RPMI8226 (cell line): ENCODE measurements around the gene THBD.
"Not testable (repeated sequence)": the region's sequence is repeated elsewhere in the genome, so short reads cannot be mapped to it uniquely, and the experiment has no call there.

Source experiments
- DNase-seq: peaks from one replicate; pipeline ENCODE4 v3.0.0-alpha.2; 2015

THBD gene

DNA sequence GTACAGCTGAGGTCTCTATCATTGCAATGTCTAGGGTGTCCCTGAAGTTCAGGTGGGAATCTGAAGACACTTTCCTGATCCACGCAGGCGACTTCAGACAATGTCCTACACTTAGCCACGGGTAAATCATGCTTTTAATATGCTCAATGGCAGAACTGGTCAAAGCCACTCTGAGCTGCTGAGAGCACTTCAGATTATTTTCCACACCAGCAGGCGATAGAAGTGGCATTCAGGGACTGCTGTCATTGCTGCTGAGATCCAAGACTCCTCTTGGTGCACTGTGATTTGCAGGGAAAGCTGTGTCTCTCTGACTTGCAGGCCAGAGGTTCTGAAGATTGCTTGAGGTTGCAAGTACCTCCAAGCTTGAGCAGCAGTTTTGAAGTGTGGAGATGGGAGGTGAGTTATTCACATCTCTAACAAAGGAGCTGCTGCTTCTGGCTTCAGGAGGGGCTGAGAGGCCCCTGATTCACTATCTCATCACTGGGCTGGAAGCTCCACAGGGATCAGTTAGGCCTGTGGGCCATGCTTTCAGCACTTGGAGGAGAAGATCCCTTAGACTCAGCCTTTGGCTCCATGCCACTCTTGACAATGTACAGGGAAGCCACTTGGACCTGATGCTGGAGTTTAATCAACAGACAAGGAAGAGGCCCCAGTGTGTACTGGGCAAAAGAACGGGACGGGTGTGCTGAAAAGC is 17.3 kb downstream of the THBD start:
- DNase-seq: no peak

GRCh38 chr20:23031346-23031745 is 18.1 kb downstream of the THBD start:
- DNase-seq: no peak

DNA sequence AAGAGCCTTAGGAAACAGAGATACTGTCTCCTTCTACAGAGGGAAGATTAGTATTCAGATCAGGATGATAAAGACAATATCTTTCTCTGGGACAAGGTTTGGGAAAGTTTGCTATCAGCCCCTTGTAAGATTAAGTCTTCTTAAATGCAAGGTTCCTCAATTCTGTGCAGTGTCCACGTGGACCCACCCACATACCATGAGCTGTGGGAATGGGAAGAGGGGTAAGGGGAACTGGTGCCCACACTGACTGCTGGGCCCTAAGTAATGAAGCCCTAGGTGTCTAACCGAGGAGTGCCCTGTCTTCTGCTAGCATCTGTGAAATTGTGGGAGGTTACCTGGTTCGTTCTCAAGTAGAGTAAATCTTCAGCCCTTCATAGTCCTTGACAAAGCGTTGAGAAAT is 20.1 kb downstream of the THBD start:
- DNase-seq: no peak

DNA sequence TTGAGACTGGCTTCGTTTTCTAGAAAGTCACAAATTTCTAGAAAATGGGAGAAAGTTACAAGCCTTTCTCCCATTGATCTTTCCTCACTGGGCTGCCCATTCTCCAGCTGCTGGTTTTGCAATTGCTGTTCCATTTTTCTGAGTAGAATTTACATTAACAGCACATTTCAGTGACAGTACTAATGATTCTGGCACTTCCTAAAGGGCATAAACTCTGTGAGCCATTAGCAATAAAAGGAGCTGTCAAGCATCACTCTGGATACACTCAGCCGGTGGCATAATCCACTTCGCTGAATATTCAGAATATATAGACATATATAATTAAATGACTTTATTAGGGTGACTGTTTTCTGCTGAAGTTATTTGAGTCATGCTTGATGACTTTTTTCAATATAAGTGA is 21.1 kb downstream of the THBD start:
- no peak for DNase-seq

- DNase-seq: no peak
Observed at GRCh38 chr20:23027721-23028120, 21.8 kb downstream of the THBD start.

DNA sequence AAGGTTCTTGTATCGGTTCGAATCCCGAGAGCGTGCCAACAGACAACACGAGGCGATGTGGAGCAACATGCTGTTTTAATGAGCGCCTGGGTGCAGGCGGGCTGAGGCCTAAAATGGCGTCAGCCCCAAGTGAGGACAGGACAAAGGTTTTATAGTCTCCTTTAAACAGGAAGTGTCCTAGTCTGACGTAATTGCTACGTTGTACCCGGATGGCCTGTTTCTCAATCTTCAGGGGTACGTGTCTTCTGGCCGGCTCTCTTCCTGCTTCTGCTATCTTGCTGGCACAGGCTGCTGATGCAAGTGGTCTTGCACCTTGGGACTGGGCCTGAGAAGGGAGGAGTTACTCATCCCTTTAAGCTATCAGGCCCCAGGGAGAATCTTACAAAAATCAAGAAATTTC is 24.0 kb downstream of the THBD start:
- DNase-seq: not testable (repeated sequence)

GRCh38 chr20:23024701-23025100 is 24.8 kb downstream of the THBD start:
- no peak for DNase-seq

DNA sequence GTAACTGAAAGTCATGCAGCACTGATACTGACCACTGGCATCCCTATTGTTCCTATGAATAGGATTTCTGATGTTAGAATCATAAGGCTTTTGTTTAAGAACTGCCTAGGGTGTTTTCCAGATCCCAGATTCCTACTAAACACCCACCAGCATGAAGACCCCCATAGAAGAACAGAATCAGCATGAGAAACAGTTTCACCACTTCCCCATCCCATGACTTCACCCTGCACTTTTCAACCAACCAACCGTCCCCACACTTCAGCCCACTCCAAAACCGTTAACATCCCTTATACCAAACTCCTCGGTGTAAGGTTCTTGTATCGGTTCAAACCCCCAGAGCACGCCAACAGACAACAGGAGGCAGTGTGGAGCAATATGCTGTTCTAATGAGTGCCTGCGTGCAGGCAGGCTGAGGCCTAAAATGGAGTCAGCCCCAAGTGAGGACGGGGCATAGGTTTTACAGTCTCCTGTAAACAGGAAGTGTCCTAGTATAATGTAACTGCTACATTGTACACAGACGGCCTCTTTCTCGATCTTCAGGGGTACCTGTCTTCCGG is 25.8 kb downstream of the THBD start:
- DNase-seq: peak; percentile 13

- DNase-seq: no peak
Observed at GRCh38 chr20:23022849-23023248, 26.6 kb downstream of the THBD start.

- no peak for DNase-seq
Observed at GRCh38 chr20:23021951-23022350, 27.5 kb downstream of the THBD start.

- no peak for DNase-seq
Observed at GRCh38 chr20:23021541-23021940, 27.9 kb downstream of the THBD start.

DNA sequence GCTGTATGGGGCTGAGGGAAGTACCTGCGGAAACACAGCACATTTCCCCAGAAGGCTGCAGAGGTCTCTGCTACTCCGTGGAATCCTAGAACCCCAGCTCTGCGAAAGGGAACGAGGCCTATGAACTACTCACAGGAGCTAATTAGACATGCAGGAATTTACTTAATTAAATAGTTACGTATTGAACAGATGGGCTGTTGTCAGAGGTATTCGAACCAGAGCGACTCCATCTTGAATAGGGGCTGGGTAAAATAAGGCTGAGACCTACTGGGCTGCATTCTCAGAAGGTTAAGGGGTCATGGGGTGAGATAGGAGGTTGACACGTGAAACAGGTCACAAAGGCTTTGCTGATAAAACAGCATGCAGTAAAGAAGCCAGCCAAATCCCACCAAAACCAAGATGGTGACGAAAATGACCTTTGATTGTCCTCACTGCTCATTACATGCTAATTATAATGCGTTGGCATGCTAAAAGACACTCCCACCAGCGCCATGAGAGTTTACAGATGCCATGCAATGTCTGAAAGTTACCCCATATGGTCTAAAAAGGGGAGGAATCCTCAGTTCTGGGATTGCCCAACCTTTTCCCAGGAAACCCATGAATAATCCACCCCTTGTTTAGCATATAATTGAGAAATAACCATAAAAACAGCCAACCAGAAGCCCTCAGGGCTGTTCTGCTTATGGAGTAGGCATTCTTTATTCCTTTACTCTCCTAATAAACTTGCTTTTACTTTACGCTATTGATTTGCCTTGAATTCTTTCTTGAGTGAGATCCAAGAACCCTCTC is 29.0 kb downstream of the THBD start:
- DNase-seq: no peak

DNA sequence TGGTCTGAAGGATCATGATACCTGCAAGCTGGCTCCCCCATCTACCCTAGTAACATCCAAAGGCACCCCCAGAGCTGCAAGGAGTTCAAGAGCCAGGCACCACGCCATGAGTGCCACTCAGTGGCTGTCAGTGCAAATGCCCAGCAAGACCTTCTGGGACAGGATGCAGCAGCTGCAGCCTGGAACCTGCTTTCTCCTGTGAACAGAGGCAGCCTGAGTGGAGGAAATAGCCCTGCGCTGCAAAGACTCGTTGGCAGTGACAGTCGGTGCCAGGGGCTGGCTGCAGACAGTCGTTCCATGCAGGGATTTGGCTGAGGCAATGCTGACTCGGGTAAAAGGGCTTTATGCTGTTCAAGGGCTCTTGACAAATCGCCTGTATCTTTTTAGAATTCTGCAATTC is 30.1 kb downstream of the THBD start:
- DNase-seq: peak; percentile 28

DNA sequence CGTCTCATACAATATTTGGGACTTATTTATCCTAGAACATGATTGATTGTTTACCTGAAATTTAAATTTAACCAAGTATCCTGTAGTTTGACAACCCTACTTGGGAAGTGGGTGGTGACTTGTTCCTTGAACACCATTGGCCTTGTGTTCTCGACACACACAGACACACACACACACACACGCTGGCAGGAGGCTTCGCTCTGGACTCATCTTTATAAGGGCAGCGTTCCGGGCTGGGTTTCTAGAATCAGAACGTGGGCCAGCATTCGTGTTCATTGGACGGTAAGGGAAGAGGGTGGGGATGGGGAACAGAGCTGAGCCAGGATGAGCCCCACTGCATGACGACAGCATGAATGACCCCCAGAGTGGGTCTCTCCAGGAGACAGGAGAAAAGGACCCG is 30.5 kb downstream of the THBD start:
- DNase-seq: no peak

DNA sequence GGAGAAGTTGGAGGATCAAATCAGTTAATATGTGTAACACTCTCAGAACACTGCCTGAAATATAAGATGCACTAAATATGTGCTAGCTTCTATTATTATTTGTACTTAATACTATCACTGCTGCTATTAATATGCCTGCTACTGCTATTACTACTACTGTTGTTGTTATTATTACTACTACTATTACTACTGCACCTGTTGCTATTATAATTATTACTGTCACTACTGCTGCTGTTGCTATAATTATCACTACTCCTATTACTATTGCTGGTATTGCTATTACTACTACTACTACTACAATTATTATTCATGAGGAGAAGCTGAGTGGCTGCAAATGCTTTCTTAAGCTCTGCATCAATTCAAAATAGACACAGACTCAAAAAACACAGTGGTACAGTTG is 31.0 kb downstream of the THBD start:
- no peak for DNase-seq

DNA sequence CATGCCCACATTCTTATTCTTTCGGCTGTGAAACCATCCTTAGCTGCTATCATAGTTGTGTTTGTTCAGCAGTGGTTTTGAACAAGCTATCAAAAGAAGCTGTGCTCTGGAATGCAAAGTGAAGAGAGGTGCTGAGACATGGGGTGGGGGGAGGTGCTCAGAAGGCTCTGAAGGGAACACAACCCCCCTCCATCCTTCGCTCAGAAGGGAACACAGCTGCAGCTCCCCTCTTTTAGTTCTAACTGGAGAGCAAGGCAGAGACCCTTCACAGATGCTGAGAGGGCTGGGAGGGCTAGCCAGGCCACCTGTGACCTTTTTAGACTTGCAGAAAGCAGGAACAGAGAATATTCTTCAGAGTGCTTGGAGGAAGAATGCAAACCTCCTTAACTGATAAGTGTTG is 32.0 kb downstream of the THBD start:
- no peak for DNase-seq

GRCh38 chr20:23013429-23013828 is 36.0 kb downstream of the THBD start:
- DNase-seq: no peak

DNA sequence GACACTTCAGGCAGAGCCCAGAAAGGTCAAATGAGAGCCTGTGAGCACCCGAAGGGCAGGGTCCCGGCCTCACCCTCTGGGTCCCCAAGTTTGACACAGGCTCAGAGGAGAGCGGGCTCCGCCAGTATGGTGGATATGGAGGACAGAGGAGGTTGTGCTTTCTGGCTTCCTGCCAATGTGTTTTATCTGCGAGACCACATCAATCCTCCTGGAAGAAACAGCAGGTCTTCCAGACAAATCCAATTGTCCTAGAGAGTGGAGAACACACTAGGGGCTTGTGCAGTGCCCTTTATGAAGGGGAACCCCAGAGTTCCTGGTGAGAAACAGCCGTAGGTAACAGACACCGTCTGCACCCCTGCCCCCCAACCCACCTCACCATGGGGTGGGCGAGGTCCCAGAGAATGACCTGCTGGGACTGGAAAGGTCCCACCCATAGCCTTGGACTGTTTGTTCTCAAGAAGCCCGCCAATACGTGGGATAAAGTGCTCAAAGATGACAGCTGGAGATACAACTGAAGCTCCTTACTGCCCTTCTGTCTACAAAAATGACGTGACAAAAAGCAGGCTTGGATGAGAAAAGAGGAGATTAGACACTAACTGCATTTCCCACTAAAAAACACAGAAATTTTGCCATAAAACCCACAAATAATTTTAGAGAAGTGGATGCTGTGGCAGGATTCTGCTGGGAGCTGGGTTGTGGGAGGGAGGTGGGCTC is 38.3 kb downstream of the THBD start:
- no peak for DNase-seq

DNA sequence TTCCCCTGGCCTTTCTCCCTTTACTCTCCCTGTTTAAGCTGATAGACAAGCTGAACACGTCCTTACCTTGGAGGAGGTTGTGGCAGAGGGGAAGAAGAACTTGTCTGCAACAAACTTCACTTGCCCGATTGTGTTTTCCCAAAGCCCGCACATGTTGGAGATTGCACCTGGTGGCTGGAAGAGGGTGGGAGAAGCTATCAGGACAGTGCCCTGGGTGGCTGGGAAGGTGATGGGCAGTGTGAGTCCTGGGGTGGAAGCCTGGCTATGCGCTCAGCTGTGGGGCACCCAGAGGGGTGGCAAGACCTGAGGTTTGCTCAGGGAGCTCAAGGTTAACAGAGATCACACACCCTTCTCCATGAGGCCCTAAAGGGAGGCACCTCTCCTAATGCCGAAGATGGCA is 39.4 kb downstream of the THBD start:
- DNase-seq: no peak

GRCh38 chr20:23009636-23010035 is 39.8 kb downstream of the THBD start:
- no peak for DNase-seq

DNA sequence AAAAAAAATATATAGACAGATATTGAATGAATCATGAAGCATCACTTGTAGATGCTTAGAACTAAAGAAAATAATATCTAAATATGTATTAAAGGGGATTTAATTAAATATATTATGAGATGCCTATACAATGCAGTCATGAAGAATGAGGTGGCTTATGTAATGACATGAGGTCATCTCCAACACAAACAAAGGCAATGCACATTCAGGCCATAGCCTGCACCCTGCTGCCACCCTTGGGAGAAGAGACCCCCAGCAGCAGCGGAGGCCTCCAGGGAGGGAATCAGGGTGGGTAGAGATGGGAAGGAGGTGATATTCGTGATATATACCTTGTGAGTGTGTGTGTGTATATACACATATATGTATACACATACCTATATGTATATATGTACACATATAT is 40.8 kb downstream of the THBD start:
- DNase-seq: no peak

DNA sequence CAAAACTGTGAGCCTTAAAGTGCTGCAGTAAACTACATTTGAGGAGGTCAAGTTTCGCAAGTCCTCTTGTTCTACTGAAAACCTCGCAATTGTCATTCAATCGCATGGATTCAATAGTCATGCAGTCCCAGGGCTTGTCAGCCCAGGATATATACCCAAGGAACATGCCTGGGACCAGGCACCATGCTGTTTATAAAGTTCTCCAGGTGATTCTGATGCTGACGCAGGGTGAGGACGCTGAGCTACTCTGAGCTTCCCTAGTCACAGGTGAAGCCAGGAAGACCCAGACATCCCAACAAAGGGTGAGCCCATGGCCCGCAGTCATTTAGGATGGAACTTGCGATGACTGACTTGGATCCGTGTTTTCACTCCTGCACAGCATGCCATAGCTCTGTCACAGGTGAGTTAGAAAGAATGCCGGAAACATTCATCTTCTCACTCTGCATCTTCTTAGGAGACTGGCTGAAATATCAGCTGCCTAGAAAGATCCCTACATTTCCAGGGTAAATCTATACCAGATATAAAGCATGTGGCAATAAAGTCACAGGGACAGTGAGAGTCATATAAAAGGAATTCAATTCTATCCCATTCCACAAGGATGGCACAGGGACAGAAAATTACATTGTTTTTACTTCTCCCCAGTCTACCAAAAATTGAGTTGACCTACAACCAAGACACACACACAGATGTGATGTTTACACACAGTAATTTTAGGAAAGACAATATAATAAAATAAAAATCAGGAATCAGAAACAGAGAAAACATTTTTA is 41.4 kb downstream of the THBD start:
- DNase-seq: no peak

GRCh38 chr20:23007462-23007861 is 42.0 kb downstream of the THBD start:
- DNase-seq: no peak
